Liver (tissue), 9 donors: ENCODE data around the gene HYKK. TPM values are rescaled to one million over a fixed set of nuclear protein-coding genes. Genes with fewer than 3 reads are reported as not detected.

Experiments
- DNase-seq: peaks from one replicate; pipeline ENCODE4 v3.0.0-alpha.2; 2017; ENCODE audit warnings: low spot score
- H3K27ac ChIP-seq, 2 donors: one replicate each; pipeline ENCODE4 v1.7.0; 2013; ENCODE audit warnings: inconsistent platforms in 2 of 2, low read length in 2 of 2, control low read depth in 1 of 2, low read depth in 1 of 2, mild to moderate bottlenecking in 1 of 2
- H3K27me3 ChIP-seq, 4 donors: one replicate each; pipeline versions ENCODE4 v1.6.1 to v1.7.0; 2013; ENCODE audit warnings: low read length in 3 of 4, inconsistent platforms in 1 of 4, mild to moderate bottlenecking in 1 of 4, moderate library complexity in 1 of 4; ENCODE audit not compliant: control insufficient read depth in 4 of 4, insufficient read depth in 4 of 4
- H3K36me3 ChIP-seq, 4 donors: one replicate each; pipeline versions ENCODE4 v1.6.1 to v1.7.0; 2013; ENCODE audit warnings: low read length in 3 of 4, mild to moderate bottlenecking in 3 of 4, low read depth in 1 of 4, moderate library complexity in 1 of 4; ENCODE audit not compliant: control insufficient read depth in 4 of 4, insufficient read depth in 3 of 4
- H3K4me1 ChIP-seq, 4 donors: one replicate each; pipeline versions ENCODE4 v1.6.1 to v1.7.0; 2013; ENCODE audit warnings: low read length in 3 of 4, mild to moderate bottlenecking in 3 of 4, moderate library complexity in 1 of 4; ENCODE audit not compliant: control insufficient read depth in 4 of 4, insufficient read depth in 4 of 4
- H3K4me3 ChIP-seq, 3 donors: one replicate each; pipeline versions ENCODE4 v1.6.1 to v1.7.0; 2013; ENCODE audit warnings: low read length in 3 of 3, control low read depth in 1 of 3, low read depth in 1 of 3, mild to moderate bottlenecking in 1 of 3
- H3K9ac ChIP-seq, 2 donors: one replicate each; pipeline ENCODE4 v1.7.0; 2013; ENCODE audit warnings: low read length in 2 of 2, mild to moderate bottlenecking in 2 of 2, moderate library complexity in 2 of 2, control low read depth in 1 of 2, low read depth in 1 of 2
- H3K9me3 ChIP-seq, 4 donors: one replicate each; pipeline versions ENCODE4 v1.6.1 to v1.7.0; 2013; ENCODE audit warnings: low read length in 3 of 4; ENCODE audit not compliant: control insufficient read depth in 4 of 4
- CTCF ChIP-seq: fragments of 150-350 bp; IDR thresholded peaks from 2 replicates; pipeline ENCODE4 v1.5.1; 2017; ENCODE audit warnings: improper control_type of control experiment, low read depth, low read length; ENCODE audit not compliant: missing input control
- EGR1 ChIP-seq, 2 donors: IDR thresholded peaks; 2 replicates each; pipeline ENCODE4 v1.6.1; 2016 to 2018; ENCODE audit warnings: antibody characterized with exemption in 2 of 2, low read depth in 2 of 2
- FOXA1 ChIP-seq: IDR thresholded peaks from 2 replicates; pipeline ENCODE4 v1.6.1; 2016; ENCODE audit warnings: antibody characterized with exemption
- FOXA2 ChIP-seq: IDR thresholded peaks from 2 replicates; pipeline ENCODE4 v1.6.1; 2016; ENCODE audit warnings: antibody characterized with exemption
- GABPA ChIP-seq, 2 donors: IDR thresholded peaks in 1 of 2; conservative IDR thresholded peaks in 1 of 2; 2 replicates each; pipeline ENCODE4 v1.6.1; 2016; ENCODE audit warnings: antibody characterized with exemption in 2 of 2, mild to moderate bottlenecking in 1 of 2, moderate library complexity in 1 of 2
- HNF4A ChIP-seq, 2 donors: conservative IDR thresholded peaks; 2 replicates each; pipeline ENCODE4 v1.6.1; 2016; ENCODE audit warnings: antibody characterized with exemption in 2 of 2, mild to moderate bottlenecking in 2 of 2
- HNF4G ChIP-seq: IDR thresholded peaks from 2 replicates; pipeline ENCODE4 v1.6.1; 2016; ENCODE audit warnings: antibody characterized with exemption
- JUND ChIP-seq, 2 donors: IDR thresholded peaks; 2 replicates each; pipeline ENCODE4 v1.6.1; 2016; ENCODE audit warnings: antibody characterized with exemption in 2 of 2
- MAX ChIP-seq: IDR thresholded peaks from 2 replicates; pipeline ENCODE4 v1.6.1; 2016; ENCODE audit warnings: antibody characterized with exemption
- NR2F2 ChIP-seq: IDR thresholded peaks from 2 replicates; pipeline ENCODE4 v1.6.1; 2016; ENCODE audit warnings: antibody characterized with exemption
- RAD21 ChIP-seq, 2 donors: IDR thresholded peaks; 2 replicates each; pipeline ENCODE4 v1.6.1; 2016; ENCODE audit warnings: antibody characterized with exemption in 2 of 2, mild to moderate bottlenecking in 2 of 2
- RXRA ChIP-seq, 2 donors: IDR thresholded peaks; 2 replicates each; pipeline ENCODE4 v1.6.1; 2017 to 2018; ENCODE audit warnings: antibody characterized with exemption in 2 of 2, mild to moderate bottlenecking in 1 of 2
- SP1 ChIP-seq: IDR thresholded peaks from 2 replicates; pipeline ENCODE4 v1.6.1; 2018; ENCODE audit warnings: antibody characterized with exemption, mild to moderate bottlenecking
- TAF1 ChIP-seq: conservative IDR thresholded peaks from 2 replicates; pipeline ENCODE4 v1.6.1; 2016; ENCODE audit warnings: antibody characterized with exemption, mild to moderate bottlenecking
- YY1 ChIP-seq: IDR thresholded peaks from 2 replicates; pipeline ENCODE4 v1.6.1; 2016; ENCODE audit warnings: antibody characterized with exemption, mild to moderate bottlenecking
- WGBS: extraction: QIAGEN DNeasy Blood & Tissue Kit; methylation state at CpG from one replicate; pipeline ENCODE4 v1.1.7; 2013; 5-methylcytosine and 5-hydroxymethylcytosine counted together
- polyA plus RNA-seq, 2 donors: library from polyadenylated mRNA; stranded (reverse) in 1 of 2; unstranded in 1 of 2; fragments of 200-250 nt in 1 of 2; fragments of >200 nt in 1 of 2; fragmentation: Nextera tagmentation in 1 of 2; extraction: Ambion mirVana in 1 of 2; gene quantifications; one replicate each; pipeline versions ENCODE4 v1.2.1 to v1.2.3, GENCODE V29; 2013 to 2015
- total RNA-seq, 2 donors: library from RNA; depleted of rRNA; stranded (reverse); fragments of >200 nt; gene quantifications; one replicate each; pipeline ENCODE4 v1.2.3, GENCODE V29; 2014
- TF ChIP-seq, protein P1 (sequence below): IDR thresholded peaks from 2 replicates; pipeline ENCODE4 v1.6.1; 2016; ENCODE audit warnings: antibody characterized with exemption
- TF ChIP-seq, protein P2 (sequence below): IDR thresholded peaks from 2 replicates; pipeline ENCODE4 v1.6.1; 2016; ENCODE audit warnings: antibody characterized with exemption
- TF ChIP-seq, protein P3 (sequence below): IDR thresholded peaks from 2 replicates; pipeline ENCODE4 v1.6.1; 2016; ENCODE audit warnings: antibody characterized with exemption, mild to moderate bottlenecking
- donor health status: healthy.
- donor health status: healthy.
- donor health status: healthy.
- donor health status: healthy.
- donor health status: healthy.

Gene HYKK
- total and polyA plus RNA-seq, 4 donors, result 1.7 to 7.7 (median 2.2) TPM

GRCh38 chr15:78565097-78565950 is 57.9 kb downstream of the HYKK start, which contains the start of gene CHRNA5:
Gene CHRNA5 (plus strand): TSS chr15:78565520. CDS start chr15:78565720, 200 bp downstream.
- 1% methylated on average over 75 of the region's 75 CpGs for WGBS
- Histone ChIP-seq H3K27me3 (peaks cover 0 to 2% (median 0%) of the 10 kb centered on the region in 4 donors), H3K4me3 (peak within 1 kb of the TSS in 2 of 3 donors; percentile 70 to 79), H3K9me3 (no peaks in the 10 kb centered on the region), H3K4me1 (peaks cover 3 to 8% (median 7%) of the 10 kb centered on the region in 4 donors), H3K27ac (no peak within 1 kb of the TSS), H3K36me3 (no peaks in the 10 kb centered on the region), H3K9ac (no peak within 1 kb of the TSS)
- TF ChIP-seq TAF1 (no peak), HNF4G (no peak), SP1 (no peak), FOXA1 (no peak), RAD21 (IDR thresholded peaks at IDR 0.05) (no peak), FOXA2 (no peak)
- TF ChIP-seq, protein P1, sequence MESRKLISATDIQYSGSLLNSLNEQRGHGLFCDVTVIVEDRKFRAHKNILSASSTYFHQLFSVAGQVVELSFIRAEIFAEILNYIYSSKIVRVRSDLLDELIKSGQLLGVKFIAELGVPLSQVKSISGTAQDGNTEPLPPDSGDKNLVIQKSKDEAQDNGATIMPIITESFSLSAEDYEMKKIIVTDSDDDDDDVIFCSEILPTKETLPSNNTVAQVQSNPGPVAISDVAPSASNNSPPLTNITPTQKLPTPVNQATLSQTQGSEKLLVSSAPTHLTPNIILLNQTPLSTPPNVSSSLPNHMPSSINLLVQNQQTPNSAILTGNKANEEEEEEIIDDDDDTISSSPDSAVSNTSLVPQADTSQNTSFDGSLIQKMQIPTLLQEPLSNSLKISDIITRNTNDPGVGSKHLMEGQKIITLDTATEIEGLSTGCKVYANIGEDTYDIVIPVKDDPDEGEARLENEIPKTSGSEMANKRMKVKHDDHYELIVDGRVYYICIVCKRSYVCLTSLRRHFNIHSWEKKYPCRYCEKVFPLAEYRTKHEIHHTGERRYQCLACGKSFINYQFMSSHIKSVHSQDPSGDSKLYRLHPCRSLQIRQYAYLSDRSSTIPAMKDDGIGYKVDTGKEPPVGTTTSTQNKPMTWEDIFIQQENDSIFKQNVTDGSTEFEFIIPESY, result no peak
- TF ChIP-seq, protein P2, sequence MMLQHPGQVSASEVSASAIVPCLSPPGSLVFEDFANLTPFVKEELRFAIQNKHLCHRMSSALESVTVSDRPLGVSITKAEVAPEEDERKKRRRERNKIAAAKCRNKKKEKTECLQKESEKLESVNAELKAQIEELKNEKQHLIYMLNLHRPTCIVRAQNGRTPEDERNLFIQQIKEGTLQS, result no peak
- DNase-seq, result peak; percentile 81

- Histone ChIP-seq H3K4me1 (peaks cover 3 to 8% (median 7%) of the 10 kb centered on the region in 4 donors), H3K9ac (no peak overlapping the region), H3K4me3 (peak overlapping the region in 2 of 3 donors; percentile 70 to 79), H3K27me3 (peaks cover 0 to 2% (median 0%) of the 10 kb centered on the region in 4 donors), H3K36me3 (no peaks in the 10 kb centered on the region), H3K9me3 (no peaks in the 10 kb centered on the region), H3K27ac (no peak overlapping the region)
- WGBS, result 9% methylated on average over 19 of the region's 19 CpGs
- no peak for DNase-seq
- TF ChIP-seq CTCF (no peak), YY1 (no peak), EGR1 (IDR thresholded peaks at IDR 0.05; ENCODE audit: low read depth in 2 of 2) (no peak), RAD21 (IDR thresholded peaks at IDR 0.05) (no peak), MAX (no peak), HNF4G (no peak), NR2F2 (no peak), HNF4A (conservative IDR thresholded peaks at IDR 0.05) (no peak), SP1 (no peak), FOXA2 (no peak), RXRA (IDR thresholded peaks at IDR 0.05) (no peak), GABPA (IDR thresholded peaks at IDR 0.05 in 1 of 2, conservative IDR thresholded peaks at IDR 0.05 in 1 of 2) (no peak), TAF1 (no peak), FOXA1 (no peak), JUND (IDR thresholded peaks at IDR 0.05) (no peak)
- TF ChIP-seq, protein P1, result no peak
- TF ChIP-seq, protein P3, sequence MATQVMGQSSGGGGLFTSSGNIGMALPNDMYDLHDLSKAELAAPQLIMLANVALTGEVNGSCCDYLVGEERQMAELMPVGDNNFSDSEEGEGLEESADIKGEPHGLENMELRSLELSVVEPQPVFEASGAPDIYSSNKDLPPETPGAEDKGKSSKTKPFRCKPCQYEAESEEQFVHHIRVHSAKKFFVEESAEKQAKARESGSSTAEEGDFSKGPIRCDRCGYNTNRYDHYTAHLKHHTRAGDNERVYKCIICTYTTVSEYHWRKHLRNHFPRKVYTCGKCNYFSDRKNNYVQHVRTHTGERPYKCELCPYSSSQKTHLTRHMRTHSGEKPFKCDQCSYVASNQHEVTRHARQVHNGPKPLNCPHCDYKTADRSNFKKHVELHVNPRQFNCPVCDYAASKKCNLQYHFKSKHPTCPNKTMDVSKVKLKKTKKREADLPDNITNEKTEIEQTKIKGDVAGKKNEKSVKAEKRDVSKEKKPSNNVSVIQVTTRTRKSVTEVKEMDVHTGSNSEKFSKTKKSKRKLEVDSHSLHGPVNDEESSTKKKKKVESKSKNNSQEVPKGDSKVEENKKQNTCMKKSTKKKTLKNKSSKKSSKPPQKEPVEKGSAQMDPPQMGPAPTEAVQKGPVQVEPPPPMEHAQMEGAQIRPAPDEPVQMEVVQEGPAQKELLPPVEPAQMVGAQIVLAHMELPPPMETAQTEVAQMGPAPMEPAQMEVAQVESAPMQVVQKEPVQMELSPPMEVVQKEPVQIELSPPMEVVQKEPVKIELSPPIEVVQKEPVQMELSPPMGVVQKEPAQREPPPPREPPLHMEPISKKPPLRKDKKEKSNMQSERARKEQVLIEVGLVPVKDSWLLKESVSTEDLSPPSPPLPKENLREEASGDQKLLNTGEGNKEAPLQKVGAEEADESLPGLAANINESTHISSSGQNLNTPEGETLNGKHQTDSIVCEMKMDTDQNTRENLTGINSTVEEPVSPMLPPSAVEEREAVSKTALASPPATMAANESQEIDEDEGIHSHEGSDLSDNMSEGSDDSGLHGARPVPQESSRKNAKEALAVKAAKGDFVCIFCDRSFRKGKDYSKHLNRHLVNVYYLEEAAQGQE, result no peak
- TF ChIP-seq, protein P2, result no peak
Observed at GRCh38 chr15:78565951-78566774, 58.8 kb downstream of the HYKK start.
